22Rv1 (cell line): ENCODE measurements around the gene CH25H.

Experiments used
- H3K27ac ChIP-seq: fragments of 450-650 bp; 2 replicates; pipeline ENCODE4 v1.5.1; 2017
- CTCF ChIP-seq: fragments of 450-650 bp; IDR thresholded peaks from 2 replicates; pipeline ENCODE4 v1.5.1; 2017; ENCODE audit warnings: mild to moderate bottlenecking
- ZFX ChIP-seq: fragments of 450-650 bp; IDR thresholded peaks from 2 replicates; pipeline ENCODE4 v1.6.1; 2017; ENCODE audit warnings: antibody characterized with exemption, borderline replicate concordance

Gene CH25H

GRCh38 chr10:89237849-89238248 lies 30.7 kb upstream of the CH25H start:
- no peak overlapping the region for H3K27ac ChIP-seq
- no peak for TF ChIP-seq CTCF
- TF ChIP-seq ZFX: no peak

- TF ChIP-seq CTCF: no peak
- TF ChIP-seq ZFX: no peak
- H3K27ac ChIP-seq: no peak overlapping the region
These were observed 29.2 kb upstream of the CH25H start for GRCh38 chr10:89236226-89236797.

GRCh38 chr10:89235073-89235798 lies 28.1 kb upstream of the CH25H start:
- H3K27ac ChIP-seq: no peak overlapping the region
- TF ChIP-seq ZFX (no peak), CTCF (no peak)

GRCh38 chr10:89233033-89233432 lies 25.9 kb upstream of the CH25H start:
- H3K27ac ChIP-seq: no peak overlapping the region
- TF ChIP-seq CTCF (no peak), ZFX (no peak)

GRCh38 chr10:89228962-89229361 lies 21.8 kb upstream of the CH25H start:
- H3K27ac ChIP-seq: no peak overlapping the region
- no peak for TF ChIP-seq ZFX
- no peak for TF ChIP-seq CTCF

- no peak for TF ChIP-seq CTCF
- TF ChIP-seq ZFX: no peak
- H3K27ac ChIP-seq: no peak overlapping the region
These were observed 21.0 kb upstream of the CH25H start for GRCh38 chr10:89228146-89228545.

GRCh38 chr10:89226891-89227290 lies 19.8 kb upstream of the CH25H start:
- H3K27ac ChIP-seq: no peak overlapping the region
- no peak for TF ChIP-seq CTCF
- TF ChIP-seq ZFX: no peak
